Measurements from ENCODE around the gene PCCA.
A peak's percentile ranks its signal among the peaks of the same experiment; 100 is the strongest.

Gene PCCA

GRCh38 chr13:100521851-100522617, 433.1 kb downstream of the PCCA start:
- Histone ChIP-seq H3K79me1 (ENCODE audit: low read length) (peaks cover 2% of the 10 kb centered on the region), H2BK5ac (ENCODE audit: low read depth, low read length, poor library complexity) (no peak overlapping the region), H3K27me3 (ENCODE audit: insufficient read depth, low read length) (no peaks in the 10 kb centered on the region), H3K4me2 (ENCODE audit: low read length) (no peak overlapping the region), H3K9ac (ENCODE audit: low read length) (no peak overlapping the region), H2AK5ac (ENCODE audit: low read length) (no peak overlapping the region), H3K14ac (ENCODE audit: low read length) (no peak overlapping the region), H2BK120ac (ENCODE audit: insufficient read depth, low read length, poor library complexity) (no peak overlapping the region), H3K4me1 (ENCODE audit: control insufficient read depth in 1 of 2, insufficient read depth in 2 of 2, low read length in 2 of 2) (peaks cover 16% of the 10 kb centered on the region in 2 experiments), H4K91ac (ENCODE audit: low read depth, low read length) (no peak overlapping the region), H3K18ac (ENCODE audit: low read length) (no peak overlapping the region), H3K27ac (ENCODE audit: low read depth, low read length) (no peak overlapping the region), H3K4me3 (ENCODE audit: low read depth, low read length) (no peak overlapping the region), H2AFZ (ENCODE audit: insufficient read depth, low read length, poor library complexity) (no peak overlapping the region), H2BK12ac (ENCODE audit: low read length) (no peak overlapping the region), H3K4ac (ENCODE audit: low read depth, low read length) (no peak overlapping the region), H4K8ac (ENCODE audit: low read depth, low read length) (no peak overlapping the region), H3K9me3 (ENCODE audit: insufficient read depth, low read depth, low read length) (no peaks in the 10 kb centered on the region), H3K36me3 (ENCODE audit: control insufficient read depth in 1 of 2, insufficient read depth in 2 of 2, low read length in 2 of 2) (no peaks in the 10 kb centered on the region), H3K23ac (ENCODE audit: low read length) (no peak overlapping the region), H4K12ac (ENCODE audit: low read depth, low read length) (no peak overlapping the region), H3K79me2 (ENCODE audit: control insufficient read depth, insufficient read depth, low read length, poor library complexity) (no peaks in the 10 kb centered on the region)
- DNase-seq: no peak
- WGBS (ENCODE audit: extremely low coverage, insufficient coverage, insufficient read length): no CpG with 5 or more reads among the region's 19 CpGs

DNA sequence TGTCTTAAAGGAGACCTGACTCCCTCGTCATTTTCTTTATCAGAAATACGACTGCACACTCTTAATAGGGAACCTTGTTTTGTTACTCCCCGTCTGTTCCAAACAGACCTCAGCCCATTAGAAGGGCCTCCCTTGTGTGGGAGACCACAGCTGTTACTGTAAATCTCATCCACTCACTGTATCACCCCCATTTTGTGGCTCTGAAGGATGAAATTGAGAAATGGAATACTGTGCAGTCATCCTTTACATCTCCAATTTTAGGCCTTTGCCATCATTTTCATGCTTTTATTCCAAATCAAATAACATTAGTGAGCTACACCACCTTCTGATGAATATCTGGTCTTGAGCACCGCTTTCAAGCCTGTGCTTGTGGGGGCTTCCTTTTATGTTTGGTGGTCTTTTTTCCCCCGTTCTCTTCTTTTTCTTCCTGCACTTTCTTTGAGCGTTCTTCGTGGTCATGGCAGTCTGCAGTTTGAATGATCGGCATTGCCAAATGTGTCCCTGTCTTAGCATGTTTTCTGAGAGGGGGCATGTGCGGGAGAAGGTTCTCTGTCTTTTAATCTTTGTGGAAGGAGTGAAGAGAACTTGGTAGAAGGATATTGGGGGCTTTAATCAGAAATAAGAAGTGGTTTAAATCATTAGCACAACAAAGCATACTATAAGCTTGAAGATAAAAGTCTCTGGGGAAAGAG, 433.9 kb downstream of the PCCA start:
- no peak for DNase-seq
- Histone ChIP-seq H3K4ac (ENCODE audit: low read depth, low read length) (no peak overlapping the region), H2BK12ac (ENCODE audit: low read length) (no peak overlapping the region), H4K91ac (ENCODE audit: low read depth, low read length) (no peak overlapping the region), H3K79me2 (ENCODE audit: control insufficient read depth, insufficient read depth, low read length, poor library complexity) (no peaks in the 10 kb centered on the region), H3K4me1 (ENCODE audit: control insufficient read depth in 1 of 2, insufficient read depth in 2 of 2, low read length in 2 of 2) (peaks cover 16% of the 10 kb centered on the region in 2 experiments), H4K12ac (ENCODE audit: low read depth, low read length) (no peak overlapping the region), H3K18ac (ENCODE audit: low read length) (no peak overlapping the region), H3K9ac (ENCODE audit: low read length) (no peak overlapping the region), H3K14ac (ENCODE audit: low read length) (no peak overlapping the region), H3K4me3 (ENCODE audit: low read depth, low read length) (no peak overlapping the region), H2AK5ac (ENCODE audit: low read length) (no peak overlapping the region), H2BK120ac (ENCODE audit: insufficient read depth, low read length, poor library complexity) (no peak overlapping the region), H3K4me2 (ENCODE audit: low read length) (no peak overlapping the region), H3K9me3 (ENCODE audit: insufficient read depth, low read depth, low read length) (no peaks in the 10 kb centered on the region), H2AFZ (ENCODE audit: insufficient read depth, low read length, poor library complexity) (no peak overlapping the region), H4K8ac (ENCODE audit: low read depth, low read length) (no peak overlapping the region), H3K79me1 (ENCODE audit: low read length) (peaks cover 2% of the 10 kb centered on the region), H3K27me3 (ENCODE audit: insufficient read depth, low read length) (no peaks in the 10 kb centered on the region), H3K23ac (ENCODE audit: low read length) (no peak overlapping the region), H2BK5ac (ENCODE audit: low read depth, low read length, poor library complexity) (no peak overlapping the region), H3K36me3 (ENCODE audit: control insufficient read depth in 1 of 2, insufficient read depth in 2 of 2, low read length in 2 of 2) (peaks cover 0 to 2% of the 10 kb centered on the region in 2 experiments), H3K27ac (ENCODE audit: low read depth, low read length) (no peak overlapping the region)
- WGBS (ENCODE audit: extremely low coverage, insufficient coverage, insufficient read length): no CpG with 5 or more reads among the region's 9 CpGs

GRCh38 chr13:100523411-100523810, 434.5 kb downstream of the PCCA start:
- Histone ChIP-seq H2BK120ac (ENCODE audit: insufficient read depth, low read length, poor library complexity) (no peak overlapping the region), H2BK5ac (ENCODE audit: low read depth, low read length, poor library complexity) (no peak overlapping the region), H3K4me1 (ENCODE audit: control insufficient read depth in 1 of 2, insufficient read depth in 2 of 2, low read length in 2 of 2) (peaks cover 16% of the 10 kb centered on the region in 2 experiments), H3K79me2 (ENCODE audit: control insufficient read depth, insufficient read depth, low read length, poor library complexity) (no peaks in the 10 kb centered on the region), H3K14ac (ENCODE audit: low read length) (no peak overlapping the region), H3K79me1 (ENCODE audit: low read length) (peaks cover 2% of the 10 kb centered on the region), H2AFZ (ENCODE audit: insufficient read depth, low read length, poor library complexity) (no peak overlapping the region), H3K4ac (ENCODE audit: low read depth, low read length) (no peak overlapping the region), H3K36me3 (ENCODE audit: control insufficient read depth in 1 of 2, insufficient read depth in 2 of 2, low read length in 2 of 2) (peaks cover 0 to 2% of the 10 kb centered on the region in 2 experiments), H3K9ac (ENCODE audit: low read length) (no peak overlapping the region), H4K12ac (ENCODE audit: low read depth, low read length) (no peak overlapping the region), H3K4me2 (ENCODE audit: low read length) (no peak overlapping the region), H3K27ac (ENCODE audit: low read depth, low read length) (no peak overlapping the region), H3K18ac (ENCODE audit: low read length) (no peak overlapping the region), H3K9me3 (ENCODE audit: insufficient read depth, low read depth, low read length) (no peaks in the 10 kb centered on the region), H4K91ac (ENCODE audit: low read depth, low read length) (no peak overlapping the region), H4K8ac (ENCODE audit: low read depth, low read length) (no peak overlapping the region), H3K27me3 (ENCODE audit: insufficient read depth, low read length) (no peaks in the 10 kb centered on the region), H2AK5ac (ENCODE audit: low read length) (no peak overlapping the region), H3K4me3 (ENCODE audit: low read depth, low read length) (no peak overlapping the region), H2BK12ac (ENCODE audit: low read length) (no peak overlapping the region), H3K23ac (ENCODE audit: low read length) (no peak overlapping the region)
- no CpG with 5 or more reads among the region's 14 CpGs for WGBS (ENCODE audit: extremely low coverage, insufficient coverage, insufficient read length)
- DNase-seq: no peak

DNA sequence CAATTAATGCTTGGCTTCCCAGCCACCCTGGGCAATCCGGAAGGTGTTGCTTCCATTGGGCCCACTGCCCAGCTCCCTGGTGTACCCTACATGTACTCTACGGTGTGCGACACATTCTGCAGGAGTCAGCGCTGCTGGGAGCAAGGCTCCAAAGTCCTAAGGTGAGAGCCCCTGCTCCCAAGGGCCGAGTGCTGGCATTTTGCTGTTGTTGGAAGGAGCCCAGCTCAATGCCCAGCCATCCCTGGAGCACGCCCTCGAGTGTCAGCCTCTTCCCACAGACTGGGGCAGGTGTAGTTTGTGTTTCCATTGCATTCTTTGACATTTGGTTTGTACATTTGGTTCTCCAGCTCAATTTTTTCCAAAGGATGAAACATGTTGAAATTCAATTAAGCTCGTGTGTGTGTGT, 435.1 kb downstream of the PCCA start:
- Histone ChIP-seq H3K79me2 (ENCODE audit: control insufficient read depth, insufficient read depth, low read length, poor library complexity) (no peaks in the 10 kb centered on the region), H4K8ac (ENCODE audit: low read depth, low read length) (no peak overlapping the region), H3K36me3 (ENCODE audit: control insufficient read depth in 1 of 2, insufficient read depth in 2 of 2, low read length in 2 of 2) (peaks cover 2% of the 10 kb centered on the region in 2 experiments), H3K27ac (ENCODE audit: low read depth, low read length) (no peak overlapping the region), H2BK120ac (ENCODE audit: insufficient read depth, low read length, poor library complexity) (no peak overlapping the region), H3K4me3 (ENCODE audit: low read depth, low read length) (no peak overlapping the region), H3K9me3 (ENCODE audit: insufficient read depth, low read depth, low read length) (no peaks in the 10 kb centered on the region), H2AK5ac (ENCODE audit: low read length) (peak overlapping the region; percentile 12), H3K14ac (ENCODE audit: low read length) (no peak overlapping the region), H3K23ac (ENCODE audit: low read length) (no peak overlapping the region), H3K4me2 (ENCODE audit: low read length) (no peak overlapping the region), H2BK12ac (ENCODE audit: low read length) (no peak overlapping the region), H3K18ac (ENCODE audit: low read length) (no peak overlapping the region), H4K91ac (ENCODE audit: low read depth, low read length) (no peak overlapping the region), H2AFZ (ENCODE audit: insufficient read depth, low read length, poor library complexity) (no peak overlapping the region), H3K4ac (ENCODE audit: low read depth, low read length) (no peak overlapping the region), H3K9ac (ENCODE audit: low read length) (no peak overlapping the region), H4K12ac (ENCODE audit: low read depth, low read length) (no peak overlapping the region), H3K79me1 (ENCODE audit: low read length) (peaks cover 2% of the 10 kb centered on the region), H3K4me1 (ENCODE audit: control insufficient read depth in 1 of 2, insufficient read depth in 2 of 2, low read length in 2 of 2) (peaks cover 16% of the 10 kb centered on the region in 2 experiments), H3K27me3 (ENCODE audit: insufficient read depth, low read length) (no peaks in the 10 kb centered on the region), H2BK5ac (ENCODE audit: low read depth, low read length, poor library complexity) (no peak overlapping the region)
- DNase-seq: no peak
- WGBS (ENCODE audit: extremely low coverage, insufficient coverage, insufficient read length): no CpG with 5 or more reads among the region's 8 CpGs
